Body of pancreas (tissue), 4 donors: Measurements from ENCODE around the gene OXSM. TPM values are rescaled to one million over a fixed set of nuclear protein-coding genes. Genes with fewer than 3 reads are reported as not detected.

ENCODE experiments used
- ATAC-seq: fragments of 150-250 bp; one replicate; pipeline ENCODE4 v1.9.1; 2016
- DNase-seq, 4 donors: peaks; one replicate each; pipeline ENCODE4 v3.0.0-alpha.2; 2019
- H3K27ac ChIP-seq, 4 donors: fragments of 200-600 bp; sonication (generic); 1 replicate in 3 of 4; 2 replicates in 1 of 4; pipeline versions ENCODE4 v1.5.1 to v1.6.1; 2016 to 2019; ENCODE audit warnings: mild to moderate bottlenecking in 1 of 4, mixed read lengths in 1 of 4, moderate library complexity in 1 of 4
- H3K27me3 ChIP-seq, 2 donors: fragments of 200-600 bp; sonication (generic); one replicate each; pipeline ENCODE4 v1.6.0; 2016; ENCODE audit warnings: mild to moderate bottlenecking in 1 of 2
- H3K36me3 ChIP-seq, 2 donors: fragments of 200-600 bp; sonication (generic); replicated peaks in 1 of 2; 2 replicates each; pipeline ENCODE4 v1.5.1; 2016; ENCODE audit warnings: low read depth in 2 of 2; ENCODE audit not compliant: insufficient read depth in 1 of 2
- H3K4me1 ChIP-seq: fragments of 200-600 bp; sonication (generic); one replicate; pipeline ENCODE4 v1.6.0; 2016
- H3K4me3 ChIP-seq, 2 donors: fragments of 200-600 bp; sonication (generic); 1 replicate in 1 of 2; 2 replicates in 1 of 2; pipeline ENCODE4 v1.5.1; 2016 to 2019
- H3K9me3 ChIP-seq, 3 donors: fragments of 200-600 bp; sonication (generic); 1 replicate in 2 of 3; 2 replicates in 1 of 3; pipeline ENCODE4 v1.5.1; 2016
- CTCF ChIP-seq, 7 experiments: fragments of 450-650 bp in 4 of 7; fragments of 200-600 bp in 3 of 7; sonication (generic) in 3 of 7; IDR thresholded peaks; one replicate each; pipeline ENCODE4 v1.5.1; 2016 to 2019; ENCODE audit warnings: antibody characterized with exemption in 7 of 7
- POLR2A ChIP-seq, 3 donors: fragments of 450-650 bp; IDR thresholded peaks; one replicate each; pipeline ENCODE4 v1.6.1; 2016; ENCODE audit warnings: antibody characterized with exemption in 3 of 3, mild to moderate bottlenecking in 2 of 3
- WGBS, 2 donors: methylation state at CpG; one replicate each; pipeline ENCODE4 v1.1.5; 2017; 5-methylcytosine and 5-hydroxymethylcytosine counted together
- intact Hi-C: fragments of 100-400 bp; cut with DNase I; formaldehyde crosslinking; loops from one replicate; pipeline ENCODE4 v1.15.1; 2023
- total RNA-seq, 2 donors: library from RNA; depleted of rRNA; stranded (reverse); fragments of >200 nt; gene quantifications; one replicate each; pipeline ENCODE4 v1.1.0, GENCODE V29; 2016

OXSM gene
- total RNA-seq, 2 donors from 2014 or later, result 5.3 to 7.0 TPM

GRCh38 chr3:25843332-25843731 lies 53.4 kb downstream of the OXSM start:
- WGBS, 2 donors, result 25 to 29% methylated on average over 3 of the region's 3 CpGs
- DNase-seq (no peak), ATAC-seq (no peak)
- no peak overlapping the region for H3K27ac ChIP-seq
- TF ChIP-seq POLR2A (IDR thresholded peaks at IDR 0.05) (no peak), CTCF (IDR thresholded peaks at IDR 0.05) (peak in 4 of 7 experiments; percentile 20 to 26 (median 22))
- H3K9me3 ChIP-seq, result no peaks in the 10 kb centered on the region
- no peak overlapping the region for H3K4me3 ChIP-seq
- no peaks in the 10 kb centered on the region for H3K4me1 ChIP-seq
- intact Hi-C loops, result no loop called here
- no peaks in the 10 kb centered on the region for H3K27me3 ChIP-seq
- no peaks in the 10 kb centered on the region for H3K36me3 ChIP-seq

Other genes with a start within 250 kb of the OXSM start
- gene TOP2B, start 125.2 kb upstream of the OXSM start, total RNA-seq, result 10 to 100 TPM; 52.7 to 83.1 TPM
- 10 to 100 TPM; 26.2 to 42.2 TPM for gene NGLY1, start 6.6 kb upstream of the OXSM start, total RNA-seq